HG03457 (cell line): ENCODE measurements around the gene CD80.

ENCODE experiments used
- ATAC-seq: cut with Tn5 transposase; IDR thresholded peaks from one replicate; pipeline ENCODE4 v1.9.1; 2021; ENCODE audit warnings: moderate number of reproducible peaks; ENCODE audit not compliant: unreplicated experiment

The CD80 gene

GRCh38 chr3:119550192-119550910 is 9.1 kb downstream of the CD80 start:
- no peak for ATAC-seq

- ATAC-seq: no peak
These were observed 11.1 kb downstream of the CD80 start for GRCh38 chr3:119548341-119548740.

- ATAC-seq: no peak
These were observed 12.2 kb downstream of the CD80 start for GRCh38 chr3:119547227-119547626.

- ATAC-seq: no peak
These were observed 16.3 kb downstream of the CD80 start for GRCh38 chr3:119543147-119543546.

GRCh38 chr3:119542168-119542767 is 17.1 kb downstream of the CD80 start:
- ATAC-seq: peak; percentile 46

GRCh38 chr3:119541547-119541946 is 17.9 kb downstream of the CD80 start:
- ATAC-seq: no peak

- no peak for ATAC-seq
These were observed 20.6 kb downstream of the CD80 start for GRCh38 chr3:119538772-119539171.

- ATAC-seq: no peak
These were observed 22.7 kb downstream of the CD80 start for GRCh38 chr3:119536757-119537156.

GRCh38 chr3:119534296-119534695 is 25.1 kb downstream of the CD80 start:
- ATAC-seq: no peak

- ATAC-seq: no peak
These were observed 28.3 kb downstream of the CD80 start for GRCh38 chr3:119531151-119531550.

- ATAC-seq: no peak
These were observed 29.0 kb downstream of the CD80 start for GRCh38 chr3:119530456-119530855.

- no peak for ATAC-seq
These were observed 29.5 kb downstream of the CD80 start for GRCh38 chr3:119529883-119530282.

- ATAC-seq: no peak
These were observed 31.7 kb downstream of the CD80 start for GRCh38 chr3:119527714-119528113.

GRCh38 chr3:119524931-119525662 is 34.3 kb downstream of the CD80 start:
- ATAC-seq: no peak

GRCh38 chr3:119518026-119518425 is 41.4 kb downstream of the CD80 start:
- ATAC-seq: no peak

- ATAC-seq: no peak
These were observed 42.3 kb downstream of the CD80 start for GRCh38 chr3:119517112-119517511.

GRCh38 chr3:119514637-119515036 is 44.8 kb downstream of the CD80 start:
- ATAC-seq: no peak

GRCh38 chr3:119510690-119511089 is 48.7 kb downstream of the CD80 start:
- ATAC-seq: no peak

GRCh38 chr3:119508172-119508845 is 51.1 kb downstream of the CD80 start:
- no peak for ATAC-seq

GRCh38 chr3:119507404-119507803 is 52.0 kb downstream of the CD80 start:
- ATAC-seq: no peak

GRCh38 chr3:119506631-119507030 is 52.8 kb downstream of the CD80 start:
- no peak for ATAC-seq

- no peak for ATAC-seq
These were observed 58.5 kb downstream of the CD80 start for GRCh38 chr3:119500901-119501300.
